GM12892 (cell line): Measurements from ENCODE around the gene CDH4.

Source experiments
- DNase-seq: peaks from one replicate; pipeline ENCODE4 v3.0.0; 2011; ENCODE audit not compliant: insufficient read length
- FAIRE-seq: peaks from 2 replicates; lab custom pipeline; 2011; peaks lifted over from hg19 to GRCh38; lab: Jason Lieb, UNC
- POLR2A ChIP-seq: IDR thresholded peaks from 2 replicates; pipeline ENCODE4 v1.6.1; 2011; ENCODE audit warnings: low read depth, low read length, control low read depth
- POLR2AphosphoS5 ChIP-seq: IDR thresholded peaks from 2 replicates; pipeline ENCODE4 v1.6.1; 2011; ENCODE audit warnings: low read depth, low read length, control low read depth
- TAF1 ChIP-seq: IDR thresholded peaks from 2 replicates; pipeline ENCODE4 v1.6.1; 2011; ENCODE audit warnings: low read depth, mild to moderate bottlenecking, control low read depth, low read length, borderline replicate concordance

The CDH4 gene

GRCh38 chr20:61565791-61566190 lies 313.7 kb downstream of the CDH4 start:
- DNase-seq (no peak), FAIRE-seq (no peak)
- TF ChIP-seq TAF1 = no peak
- no peak for TF ChIP-seq POLR2AphosphoS5
- no peak for TF ChIP-seq POLR2A

- DNase-seq (no peak), FAIRE-seq (no peak)
- TF ChIP-seq POLR2A = no peak
Observed at GRCh38 chr20:61566691-61567090, 314.6 kb downstream of the CDH4 start.

- no peak for TF ChIP-seq POLR2AphosphoS5
- no peak for TF ChIP-seq TAF1
- TF ChIP-seq POLR2A = no peak
- no peak for DNase-seq
- FAIRE-seq = no peak
Observed at GRCh38 chr20:61567204-61567603, 315.1 kb downstream of the CDH4 start.

GRCh38 chr20:61569825-61570224 lies 317.8 kb downstream of the CDH4 start:
- TF ChIP-seq TAF1 = no peak
- TF ChIP-seq POLR2AphosphoS5 = no peak
- no peak for TF ChIP-seq POLR2A
- FAIRE-seq (no peak), DNase-seq (no peak)

GRCh38 chr20:61570646-61571195 lies 318.7 kb downstream of the CDH4 start:
- TF ChIP-seq POLR2A = no peak
- no peak for TF ChIP-seq TAF1
- TF ChIP-seq POLR2AphosphoS5 = no peak
- no peak for FAIRE-seq
- no peak for DNase-seq

- TF ChIP-seq TAF1 (no peak), POLR2A (no peak), POLR2AphosphoS5 (no peak)
- FAIRE-seq (no peak), DNase-seq (no peak)
Observed at GRCh38 chr20:61571221-61571620, 319.2 kb downstream of the CDH4 start.

GRCh38 chr20:61571916-61572711 lies 320.1 kb downstream of the CDH4 start:
- no peak for FAIRE-seq
- DNase-seq = no peak
- TF ChIP-seq POLR2A (no peak), TAF1 (no peak), POLR2AphosphoS5 (no peak)

GRCh38 chr20:61572789-61573188 lies 320.7 kb downstream of the CDH4 start:
- DNase-seq = no peak
- FAIRE-seq = no peak
- TF ChIP-seq POLR2AphosphoS5 = no peak

GRCh38 chr20:61573415-61574305 lies 321.6 kb downstream of the CDH4 start:
- no peak for DNase-seq
- TF ChIP-seq TAF1 = no peak
- no peak for TF ChIP-seq POLR2A
- TF ChIP-seq POLR2AphosphoS5 = no peak
- FAIRE-seq = no peak

- FAIRE-seq = no peak
- no peak for DNase-seq
- TF ChIP-seq POLR2AphosphoS5 = no peak
- no peak for TF ChIP-seq POLR2A
Observed at GRCh38 chr20:61575151-61575937, 323.3 kb downstream of the CDH4 start.

GRCh38 chr20:61576372-61576771 lies 324.3 kb downstream of the CDH4 start:
- TF ChIP-seq POLR2A (no peak), TAF1 (no peak), POLR2AphosphoS5 (no peak)
- no peak for DNase-seq
- FAIRE-seq = no peak

- no peak for DNase-seq
- TF ChIP-seq POLR2A (no peak), TAF1 (no peak), POLR2AphosphoS5 (no peak)
- no peak for FAIRE-seq
Observed at GRCh38 chr20:61577065-61577464, 325.0 kb downstream of the CDH4 start.
